HG03097 (cell line): ENCODE measurements around the gene ACSL6.

Experiments used
- ATAC-seq: cut with Tn5 transposase; IDR thresholded peaks from one replicate; pipeline ENCODE4 v1.9.1; 2021; ENCODE audit not compliant: unreplicated experiment, low FRiP score

Gene ACSL6

DNA sequence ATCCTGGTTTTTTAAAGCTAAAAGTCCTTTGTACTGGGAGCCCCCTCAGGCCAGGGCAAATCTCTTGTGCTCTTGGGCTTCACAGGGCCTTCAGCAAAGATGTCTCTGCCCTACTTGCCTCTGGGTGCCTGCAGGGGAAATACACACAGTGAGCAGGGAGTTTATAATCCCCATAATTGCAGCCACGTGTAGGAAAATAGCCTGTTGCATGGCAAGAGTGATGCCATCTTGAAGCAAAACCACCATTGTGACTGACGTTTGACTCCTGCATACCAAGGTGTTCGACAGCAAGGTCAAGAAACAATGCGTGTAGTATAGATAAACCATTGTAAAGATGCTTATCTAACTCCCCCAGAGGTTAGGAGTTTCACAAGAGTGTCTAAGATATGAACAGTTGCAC is 37.6 kb upstream of the ACSL6 start:
- ATAC-seq, result no peak

DNA sequence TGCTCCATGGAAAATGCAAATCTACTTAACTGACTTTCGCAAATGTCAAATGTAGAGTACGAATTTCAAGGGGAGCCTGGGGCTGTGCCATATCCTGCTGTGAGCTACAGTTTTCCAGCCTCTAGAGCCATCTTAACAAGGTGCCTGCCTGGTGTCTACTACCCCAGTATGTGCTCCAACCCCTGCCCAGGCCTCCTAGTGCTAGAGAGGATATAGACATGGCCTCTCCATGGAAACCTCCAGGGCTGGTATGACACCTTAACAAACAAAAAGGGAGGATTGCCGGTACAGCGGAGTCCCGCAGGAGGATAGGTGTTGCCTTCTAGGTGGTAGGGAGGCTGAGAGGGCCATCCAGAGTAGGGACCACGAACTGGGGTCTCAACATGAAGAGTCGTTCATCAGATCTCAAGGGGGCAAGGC is 35.4 kb upstream of the ACSL6 start:
- no peak for ATAC-seq

DNA sequence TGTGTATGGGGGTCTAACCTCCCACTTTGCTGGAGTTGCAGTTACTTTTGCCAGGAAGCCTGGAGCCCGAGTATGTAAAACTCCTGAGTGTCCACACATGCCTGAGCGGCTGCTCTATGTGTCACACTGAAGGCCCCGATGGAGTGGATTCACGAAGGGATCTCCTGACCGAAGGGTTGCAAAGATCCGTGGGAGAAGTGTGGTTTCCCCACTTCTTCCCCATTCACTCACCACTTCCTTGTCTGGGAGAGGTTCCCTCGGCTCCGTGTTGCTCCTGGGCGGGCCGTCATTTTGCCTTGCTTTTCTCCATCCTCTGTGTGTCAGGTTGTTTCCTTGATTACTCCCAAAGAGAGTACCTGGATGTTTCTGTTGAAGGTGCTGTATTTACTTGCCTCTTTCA is 32.7 kb upstream of the ACSL6 start:
- ATAC-seq, result no peak

DNA sequence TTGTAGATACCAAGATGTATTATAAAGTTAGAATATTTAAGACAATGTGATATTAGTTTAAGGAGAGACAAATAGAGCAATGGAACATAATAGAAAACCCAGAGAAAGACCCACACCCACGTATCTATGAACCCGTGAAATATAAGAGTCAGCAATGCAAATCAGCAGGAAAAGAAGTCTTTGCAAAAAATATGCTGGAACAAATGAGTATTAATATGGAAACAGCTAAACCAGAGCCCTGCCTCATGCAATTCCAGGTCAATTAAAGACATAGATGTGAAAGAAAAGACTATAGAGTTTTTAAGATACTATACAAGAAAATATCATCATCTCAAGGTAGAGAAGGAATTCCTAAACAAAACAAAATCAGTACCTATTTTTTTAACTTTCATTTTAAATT is 25.9 kb upstream of the ACSL6 start:
- no peak for ATAC-seq

DNA sequence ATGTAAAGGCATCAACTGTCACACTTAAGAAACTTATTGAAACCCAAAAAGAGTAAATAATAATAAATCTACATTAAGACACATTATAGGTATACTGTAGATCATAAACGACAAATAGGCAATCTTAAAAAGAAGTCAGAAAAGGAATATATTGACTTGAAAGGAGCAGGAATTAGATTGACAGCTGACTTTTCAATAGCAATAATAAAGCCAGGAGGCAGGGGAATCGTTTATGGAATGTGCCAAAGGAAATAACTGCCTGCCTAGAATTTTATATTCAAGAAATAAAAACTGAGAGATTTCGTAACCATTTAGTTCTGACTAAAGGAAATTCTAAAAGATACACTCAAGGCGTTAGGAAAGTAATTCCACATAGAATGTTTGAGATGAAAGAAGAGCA is 21.7 kb upstream of the ACSL6 start:
- ATAC-seq, result no peak

DNA sequence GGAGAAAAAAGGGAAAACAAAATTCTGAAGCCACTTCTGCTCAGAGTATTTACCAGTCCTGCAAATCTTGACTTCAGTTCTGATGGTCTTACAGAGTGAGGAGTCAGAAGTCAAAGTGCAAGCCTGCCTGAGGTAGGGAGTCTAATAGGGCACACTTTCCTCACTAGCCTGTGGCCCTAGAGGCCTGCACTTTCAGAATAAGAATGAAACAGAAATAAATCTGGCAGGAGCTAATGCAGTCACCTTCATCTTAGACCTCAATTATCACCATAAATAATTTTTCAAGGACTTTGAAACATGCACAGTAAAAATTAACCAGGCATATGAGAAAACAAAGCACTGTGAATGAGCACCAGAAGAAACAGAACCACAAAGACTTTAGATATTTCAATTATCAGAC is 20.7 kb upstream of the ACSL6 start:
- no peak for ATAC-seq

DNA sequence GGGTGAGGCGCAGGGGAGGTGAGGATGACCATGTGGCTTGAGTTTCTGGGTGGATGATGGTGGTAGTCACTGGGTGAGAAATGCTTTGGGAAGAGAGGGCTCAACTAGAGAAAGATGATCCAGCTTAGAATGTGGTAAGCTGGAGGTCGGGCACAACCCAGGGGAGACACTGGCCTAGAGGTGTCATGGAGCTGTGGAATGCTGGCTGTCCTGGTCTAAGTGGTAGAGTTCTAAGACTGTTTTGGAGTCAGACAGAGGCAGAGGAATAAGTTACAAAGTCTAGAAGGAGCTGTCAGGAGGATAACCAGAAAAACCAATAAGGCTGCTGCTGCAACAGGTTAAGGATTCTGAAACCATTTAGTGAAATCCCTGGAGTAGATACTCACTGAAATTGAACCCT is 19.2 kb upstream of the ACSL6 start:
- no peak for ATAC-seq

DNA sequence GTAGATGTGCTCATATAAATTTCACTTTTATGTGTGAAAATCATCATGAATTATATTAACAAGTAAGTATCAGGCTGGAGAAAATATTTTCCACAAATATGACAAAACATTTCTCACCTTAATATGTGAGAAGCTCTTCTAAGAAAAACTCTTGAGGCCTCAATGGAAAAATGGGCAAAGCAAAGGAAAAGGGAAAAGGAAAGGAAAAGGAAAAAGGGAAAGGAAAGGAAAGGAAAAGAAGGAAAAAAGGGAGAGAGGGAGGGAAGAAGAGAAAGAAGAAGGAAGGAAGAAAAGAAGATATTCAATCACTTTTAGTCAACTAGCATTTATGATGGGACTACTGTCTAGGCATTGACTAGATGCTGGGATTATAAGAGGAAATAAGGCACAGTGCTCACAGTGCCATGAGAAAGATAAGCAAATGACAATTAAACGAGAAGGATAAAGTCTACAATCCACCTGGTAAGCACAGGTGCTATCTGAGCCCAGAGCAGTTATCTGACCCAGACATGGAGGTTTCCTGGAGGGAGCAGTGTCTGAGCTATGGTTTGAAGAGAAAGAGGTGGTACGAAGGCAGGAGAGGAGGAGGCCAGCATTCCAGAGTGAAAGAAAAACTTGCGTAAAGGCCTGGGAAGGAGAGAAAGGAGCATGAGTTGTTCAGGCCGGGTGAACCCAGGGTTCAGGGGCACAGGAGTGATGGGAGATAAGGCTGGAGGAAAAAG is 18.3 kb upstream of the ACSL6 start:
- ATAC-seq, result no peak

DNA sequence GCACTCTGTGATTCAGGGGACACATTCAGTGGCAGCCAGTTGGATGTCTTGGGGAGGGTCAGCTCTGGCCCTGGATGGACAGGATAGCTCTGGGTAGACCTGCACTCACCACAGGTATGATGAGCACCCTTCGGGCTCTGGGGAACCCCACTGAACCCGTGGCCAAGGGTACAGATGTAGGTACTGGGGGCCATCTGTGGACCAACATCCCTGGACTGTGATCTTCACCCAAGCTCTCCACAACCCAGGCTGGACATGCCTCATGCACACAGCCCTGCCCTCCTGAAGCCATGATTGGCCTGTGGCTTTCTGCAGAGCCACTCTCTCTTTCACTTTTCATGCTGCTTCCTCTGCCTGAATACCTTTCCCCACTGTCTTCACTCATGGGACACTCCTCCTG is 15.6 kb upstream of the ACSL6 start:
- no peak for ATAC-seq

DNA sequence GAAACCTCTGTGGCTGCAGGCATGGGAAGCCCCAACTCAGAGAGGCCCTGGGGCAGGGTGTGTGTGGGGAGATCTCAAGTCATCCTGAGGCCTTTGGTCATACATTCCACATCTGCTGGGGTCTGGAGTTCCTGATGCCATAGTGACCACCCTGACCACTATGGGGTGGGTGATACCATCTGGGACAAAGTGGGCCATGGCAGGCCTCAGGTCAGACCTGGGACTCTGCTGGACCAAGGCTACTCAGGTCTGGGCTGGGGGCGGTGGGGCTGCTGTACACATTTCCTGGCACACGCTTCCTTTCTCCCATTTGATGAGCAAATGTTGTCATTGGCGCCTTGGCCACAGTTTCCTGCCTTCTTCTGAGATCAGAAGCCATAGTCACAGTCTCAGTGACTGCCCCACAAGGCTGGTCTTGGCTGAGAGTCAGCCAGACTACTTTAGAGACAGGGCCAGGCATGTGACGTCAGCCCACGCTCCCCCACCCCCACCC is 15.1 kb upstream of the ACSL6 start:
- ATAC-seq, result no peak

DNA sequence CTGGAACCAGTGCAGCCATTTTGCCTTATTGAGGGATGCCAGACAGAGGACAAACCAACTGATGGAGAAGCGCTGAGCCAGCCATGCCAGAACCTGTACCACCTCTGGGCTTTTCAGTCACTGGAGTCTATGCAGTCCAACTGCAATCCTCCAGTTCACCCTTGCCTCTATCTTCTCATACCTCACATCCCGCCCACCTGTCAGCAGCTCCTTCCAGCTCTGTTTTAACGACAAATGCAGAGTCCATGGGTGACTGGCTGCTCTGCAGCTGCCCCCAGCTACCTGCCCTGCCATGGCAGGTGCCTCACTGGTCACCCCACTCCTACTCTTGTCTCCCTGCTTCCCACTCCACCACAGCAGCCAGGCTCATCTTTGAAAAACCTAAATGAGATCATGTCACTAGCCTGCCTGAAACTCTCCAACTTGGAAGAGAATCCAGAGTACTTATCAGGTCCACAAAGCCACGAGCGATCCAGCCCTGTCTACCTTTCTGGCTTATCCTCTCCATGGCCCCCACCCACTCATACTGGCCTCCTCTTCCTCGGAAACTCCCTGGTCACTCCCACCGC is 14.0 kb upstream of the ACSL6 start:
- no peak for ATAC-seq

DNA sequence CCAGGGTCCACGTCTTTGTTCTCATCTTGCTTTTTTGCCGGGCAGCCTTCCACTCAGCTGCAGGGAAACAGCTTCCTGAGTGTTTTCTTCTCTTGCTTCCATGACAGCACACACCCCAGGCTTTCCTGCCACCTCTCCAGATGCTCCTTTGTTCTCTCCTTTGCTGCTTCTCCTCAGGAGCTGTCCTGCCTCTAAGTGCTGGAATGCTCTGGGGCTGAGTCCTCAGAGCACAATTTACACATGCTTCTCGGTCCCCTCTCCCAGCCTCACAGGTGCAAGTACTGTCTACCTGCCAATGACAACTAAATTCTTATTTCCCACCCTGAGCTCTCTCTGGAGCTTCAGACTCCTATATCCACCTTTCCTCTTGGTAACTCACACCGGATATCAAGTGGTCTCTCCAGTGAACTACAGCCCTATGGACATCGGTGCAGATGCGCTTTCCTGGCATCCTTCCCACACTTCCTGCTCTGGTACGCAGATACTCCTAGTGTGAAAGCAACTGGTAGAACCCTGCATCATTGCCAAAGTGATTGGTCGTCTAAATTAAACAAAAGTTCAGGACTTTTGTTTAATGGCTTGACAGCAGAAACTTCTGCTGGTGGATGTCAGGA is 13.4 kb upstream of the ACSL6 start:
- no peak for ATAC-seq

DNA sequence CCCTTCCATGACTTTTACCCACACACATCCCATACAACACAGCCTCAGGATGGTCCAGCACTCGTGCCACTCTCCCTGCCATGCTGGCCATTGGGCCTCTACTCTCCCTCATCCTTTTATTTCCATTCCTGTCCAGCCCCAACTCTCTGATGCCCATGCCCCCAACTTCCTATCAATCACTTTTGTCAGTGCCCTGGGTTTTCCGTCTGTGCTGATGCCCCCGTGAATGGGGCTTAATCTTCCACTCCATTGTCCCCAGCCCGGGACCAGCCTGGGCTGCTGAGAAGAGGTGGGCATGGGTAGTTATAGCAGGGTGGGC is 12.6 kb upstream of the ACSL6 start:
- ATAC-seq, result no peak

DNA sequence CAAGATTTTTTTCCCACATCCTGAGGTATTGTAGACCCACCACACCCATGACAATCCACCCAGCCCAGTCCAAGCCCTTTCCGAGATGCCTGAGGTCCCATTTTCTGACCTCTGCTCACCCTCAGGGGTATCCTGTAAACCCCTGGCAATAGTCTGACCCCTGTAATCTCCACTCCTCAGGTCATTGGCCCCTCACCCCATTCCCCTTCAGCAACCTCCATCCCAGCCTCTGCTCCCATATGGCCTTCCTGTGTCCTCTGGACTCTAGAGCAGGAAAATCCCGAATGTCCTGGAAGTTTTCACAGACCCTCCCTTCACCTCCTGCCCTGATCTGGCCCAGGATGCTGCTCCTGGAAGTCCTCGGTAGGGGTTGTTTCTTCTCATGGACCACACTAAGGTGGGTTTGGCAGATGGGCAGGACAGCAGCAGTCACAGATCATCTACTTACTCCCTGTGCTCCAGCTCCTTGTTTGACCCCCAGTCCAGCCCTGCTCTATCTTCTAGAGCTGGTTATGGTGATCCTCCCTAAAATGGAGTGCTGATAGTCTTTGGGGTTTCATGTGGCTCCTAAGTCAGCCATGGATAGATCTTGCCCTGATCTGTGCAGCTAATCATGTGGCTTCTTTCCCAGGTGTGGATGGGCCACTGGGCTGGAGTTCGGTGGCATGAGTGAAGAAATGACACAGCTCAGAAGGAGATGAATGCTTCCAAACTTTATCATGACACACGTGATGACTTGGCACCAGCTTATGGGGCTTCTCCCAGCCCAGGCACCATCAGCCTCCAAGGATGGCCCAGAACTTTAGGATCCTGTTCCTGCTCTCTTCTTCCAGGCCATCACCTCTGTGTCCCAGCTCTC is 12.0 kb upstream of the ACSL6 start:
- no peak for ATAC-seq

DNA sequence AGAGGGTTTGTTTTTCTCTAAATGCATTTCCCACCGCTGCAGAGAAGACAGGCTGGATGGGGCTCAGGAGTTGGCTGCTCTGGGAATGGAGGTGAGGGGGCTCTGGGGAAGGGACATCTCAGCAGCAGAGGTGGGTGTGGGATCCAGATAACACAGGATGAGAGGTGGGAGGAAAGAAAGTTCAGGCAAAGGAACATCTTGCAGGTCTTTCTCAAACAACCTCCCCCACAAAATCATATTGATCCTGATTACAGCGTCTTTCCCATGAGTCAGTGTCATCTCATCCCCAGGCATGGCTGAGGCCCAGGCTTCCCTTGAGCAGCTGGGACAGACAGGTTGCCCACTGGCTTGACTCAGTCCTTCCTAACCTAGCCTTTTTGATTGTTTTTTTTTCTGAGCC is 11.3 kb upstream of the ACSL6 start:
- no peak for ATAC-seq

DNA sequence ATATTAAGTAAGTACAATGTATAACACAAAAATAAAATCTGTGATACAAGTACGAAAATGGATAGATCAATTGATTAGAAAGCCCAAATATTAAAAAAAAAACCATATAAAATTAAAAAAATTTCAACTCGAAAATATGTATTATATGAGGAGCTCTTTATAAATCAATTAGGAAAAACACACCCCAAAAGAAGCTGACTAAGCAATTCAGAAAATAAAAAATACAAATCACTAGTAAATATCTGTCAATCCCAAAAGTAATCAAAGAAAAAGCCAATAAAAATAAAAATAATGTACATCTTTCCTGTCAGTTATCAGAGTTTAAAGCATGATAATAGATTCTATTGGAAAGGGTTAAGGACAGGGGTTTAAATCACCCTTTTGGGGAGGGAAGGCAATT is 10.2 kb upstream of the ACSL6 start:
- ATAC-seq, result no peak

DNA sequence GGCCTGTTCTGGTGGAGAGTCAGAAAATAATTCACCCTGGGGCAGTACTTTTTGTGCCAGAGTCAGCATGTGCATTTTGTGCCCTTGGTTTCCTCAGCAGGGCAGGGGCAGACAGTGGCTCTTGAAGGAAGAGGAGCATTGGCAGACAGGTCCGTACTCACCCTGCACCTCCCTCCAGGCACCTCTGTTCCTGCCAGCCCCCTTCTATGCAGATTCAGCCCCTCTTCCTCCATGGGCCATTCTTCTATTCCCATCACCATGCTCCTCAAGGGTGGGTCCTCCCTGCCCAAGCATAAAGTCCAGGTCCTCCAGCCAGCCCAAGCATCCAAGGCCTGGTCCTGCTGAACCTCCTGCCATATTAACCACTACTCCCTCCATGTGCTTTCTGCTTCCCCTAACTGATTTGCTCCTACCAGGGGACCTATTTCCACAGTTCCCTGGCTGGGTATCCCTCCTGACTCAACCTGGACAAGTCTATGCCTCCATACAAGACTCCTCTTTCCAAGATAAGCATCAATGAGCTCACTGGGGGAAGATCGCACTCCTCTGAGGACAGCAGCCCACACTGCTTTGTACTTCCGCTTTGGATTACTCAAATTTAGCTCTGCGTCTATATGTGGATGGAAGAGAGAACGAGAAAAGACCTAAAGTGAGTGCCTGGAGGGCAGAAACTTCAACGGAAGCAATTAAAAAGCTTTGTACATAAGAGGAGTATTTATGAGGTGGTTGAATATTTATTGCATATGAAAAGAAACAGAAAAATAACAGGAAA is 9.3 kb upstream of the ACSL6 start:
- peak; percentile 10 for ATAC-seq

DNA sequence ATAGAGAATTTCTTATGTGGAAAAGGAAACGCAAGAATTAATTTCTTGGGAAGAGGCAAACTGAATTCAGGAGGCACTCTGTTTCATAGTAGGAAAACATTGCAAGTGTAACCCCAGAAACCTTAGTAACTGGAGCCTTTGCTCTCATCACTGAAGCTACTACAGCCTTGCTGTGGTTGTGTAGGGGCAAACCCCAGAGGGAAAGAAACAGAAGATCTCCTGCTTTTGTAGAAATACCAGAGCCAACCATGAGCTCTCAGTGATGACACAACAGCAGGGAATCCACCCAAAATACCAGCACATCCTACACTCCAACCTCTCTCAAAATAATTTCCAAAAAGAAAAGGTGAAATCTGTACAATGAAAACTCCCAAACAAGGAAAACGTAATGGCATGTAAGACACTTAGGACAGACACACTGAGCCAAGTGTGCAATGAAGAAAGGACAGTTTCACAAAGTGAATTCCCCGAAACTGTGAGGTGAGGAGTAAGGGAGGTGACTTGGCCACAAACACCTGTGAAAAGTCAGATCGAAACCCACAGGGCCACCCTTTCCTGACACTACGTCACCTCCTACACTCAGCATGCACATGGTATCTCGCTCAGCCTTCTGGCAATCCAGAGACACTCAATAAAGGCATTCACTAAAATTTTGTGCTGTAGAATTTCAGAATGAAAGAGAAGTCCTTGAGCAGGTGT is 8.5 kb upstream of the ACSL6 start:
- peak; percentile 95 for ATAC-seq

DNA sequence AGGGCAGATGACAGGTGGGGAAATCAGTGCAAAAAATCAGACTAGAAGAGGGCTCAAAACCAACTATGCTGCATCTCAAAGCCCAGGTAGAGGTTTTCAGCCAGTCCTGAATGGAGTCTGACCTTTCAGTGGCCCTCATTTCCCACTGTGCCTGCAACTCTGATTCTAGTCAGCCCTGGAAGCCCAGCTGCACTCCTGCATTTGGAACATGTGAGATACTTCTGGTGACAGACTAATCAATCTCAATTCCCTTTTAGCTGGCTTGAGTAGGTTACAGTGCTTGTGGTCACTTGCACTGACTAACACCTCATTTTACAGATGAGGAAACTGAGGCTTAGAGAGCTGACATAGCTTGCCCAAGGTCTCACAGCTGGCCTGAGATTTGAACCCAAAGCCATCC is 7.9 kb upstream of the ACSL6 start:
- ATAC-seq, result no peak
